Measurements from ENCODE around the gene PRICKLE4.
"Not testable (repeated sequence)": the region's sequence is repeated elsewhere in the genome, so short reads cannot be mapped to it uniquely, and the experiment has no call there.

The PRICKLE4 gene

DNA sequence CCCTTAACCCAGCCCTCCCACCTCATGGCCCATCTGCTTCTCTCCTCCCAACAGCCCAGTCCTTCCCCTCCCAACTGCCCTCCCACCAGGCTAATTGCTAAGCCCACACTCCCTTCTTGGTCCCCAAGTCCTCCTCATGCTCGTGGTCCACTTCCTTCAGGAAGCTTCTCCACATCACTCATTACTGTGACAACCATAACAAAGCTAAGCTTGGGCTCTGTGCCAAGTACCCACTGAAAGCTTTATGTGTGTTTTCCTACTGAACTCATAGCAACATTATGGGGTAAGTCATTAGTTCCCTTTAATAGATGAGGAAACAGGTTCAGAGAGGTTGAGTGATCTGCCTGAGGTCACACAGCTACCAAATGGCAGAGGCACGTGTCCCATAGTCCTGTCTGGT is 17.1 kb upstream of the PRICKLE4 start:
- ATAC-seq (ENCODE audit: insufficient read depth, low read depth) (no peak), DNase-seq (no peak)
- Histone ChIP-seq H3K4me2 (ENCODE audit: insufficient read depth, low read length) (no peak overlapping the region), H3K79me2 (ENCODE audit: insufficient read depth, low read length) (no peaks in the 10 kb centered on the region), H2AFZ (ENCODE audit: low read depth, low read length) (no peak overlapping the region), H3K4me1 (ENCODE audit: insufficient read depth, low read length) (no peaks in the 10 kb centered on the region), H3K36me3 (ENCODE audit: insufficient read depth, low read length) (no peaks in the 10 kb centered on the region), H3K27ac (ENCODE audit: low read length) (no peak overlapping the region), H3K4me3 (ENCODE audit: low read depth in 1 of 2, low read length in 2 of 2) (no peak overlapping the region), H3K9ac (ENCODE audit: low read depth, low read length) (no peak overlapping the region), H3K27me3 (ENCODE audit: insufficient read depth, low read length, poor library complexity) (no peaks in the 10 kb centered on the region), H4K20me1 (ENCODE audit: insufficient read depth, low read length) (no peaks in the 10 kb centered on the region), H3K9me3 (ENCODE audit: insufficient read depth, low read length, severe bottlenecking) (no peaks in the 10 kb centered on the region)
- TF ChIP-seq, protein P1, sequence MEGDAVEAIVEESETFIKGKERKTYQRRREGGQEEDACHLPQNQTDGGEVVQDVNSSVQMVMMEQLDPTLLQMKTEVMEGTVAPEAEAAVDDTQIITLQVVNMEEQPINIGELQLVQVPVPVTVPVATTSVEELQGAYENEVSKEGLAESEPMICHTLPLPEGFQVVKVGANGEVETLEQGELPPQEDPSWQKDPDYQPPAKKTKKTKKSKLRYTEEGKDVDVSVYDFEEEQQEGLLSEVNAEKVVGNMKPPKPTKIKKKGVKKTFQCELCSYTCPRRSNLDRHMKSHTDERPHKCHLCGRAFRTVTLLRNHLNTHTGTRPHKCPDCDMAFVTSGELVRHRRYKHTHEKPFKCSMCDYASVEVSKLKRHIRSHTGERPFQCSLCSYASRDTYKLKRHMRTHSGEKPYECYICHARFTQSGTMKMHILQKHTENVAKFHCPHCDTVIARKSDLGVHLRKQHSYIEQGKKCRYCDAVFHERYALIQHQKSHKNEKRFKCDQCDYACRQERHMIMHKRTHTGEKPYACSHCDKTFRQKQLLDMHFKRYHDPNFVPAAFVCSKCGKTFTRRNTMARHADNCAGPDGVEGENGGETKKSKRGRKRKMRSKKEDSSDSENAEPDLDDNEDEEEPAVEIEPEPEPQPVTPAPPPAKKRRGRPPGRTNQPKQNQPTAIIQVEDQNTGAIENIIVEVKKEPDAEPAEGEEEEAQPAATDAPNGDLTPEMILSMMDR (IDR thresholded peaks at IDR 0.05; ENCODE audit: borderline replicate concordance, extremely low read depth, low read length, poor library complexity, severe bottlenecking), result no peak
- TF ChIP-seq EZH2 (IDR thresholded peaks at IDR 0.05; ENCODE audit: borderline replicate concordance, low read depth, low read length, severe bottlenecking), result no peak

DNA sequence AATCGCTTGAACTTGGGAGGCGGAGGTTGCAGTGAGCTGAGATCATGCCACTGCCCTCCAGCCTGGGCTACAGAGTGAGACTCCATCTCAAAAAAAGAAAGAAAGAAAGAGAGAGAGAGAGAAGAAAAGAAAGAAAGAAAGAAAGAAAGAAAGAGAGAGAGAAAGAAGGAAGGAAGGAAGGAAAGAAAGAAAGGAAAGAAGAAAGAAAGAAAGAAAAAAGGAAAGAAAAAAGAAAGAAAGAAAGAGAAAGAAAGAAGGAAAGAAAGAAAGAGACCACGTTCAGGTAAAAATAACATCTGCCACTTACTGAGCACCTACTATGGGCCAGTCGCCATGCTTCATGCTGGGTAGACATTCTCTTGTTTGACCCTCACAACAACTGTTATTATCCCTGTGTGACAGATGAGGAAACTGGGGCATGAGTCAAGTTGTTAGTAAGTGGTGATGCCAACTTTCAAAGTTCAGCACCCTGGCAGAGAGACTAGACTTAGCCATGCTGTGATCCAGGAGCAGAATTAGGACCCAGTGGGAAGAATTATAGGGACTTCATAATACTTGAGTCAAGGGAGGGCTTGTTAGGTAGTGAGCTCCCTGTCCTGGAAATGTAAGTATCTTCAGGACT is 14.4 kb upstream of the PRICKLE4 start:
- not testable (repeated sequence) for H3K79me2 ChIP-seq (ENCODE audit: insufficient read depth, low read length); H3K9ac ChIP-seq (ENCODE audit: low read depth, low read length); DNase-seq

DNA sequence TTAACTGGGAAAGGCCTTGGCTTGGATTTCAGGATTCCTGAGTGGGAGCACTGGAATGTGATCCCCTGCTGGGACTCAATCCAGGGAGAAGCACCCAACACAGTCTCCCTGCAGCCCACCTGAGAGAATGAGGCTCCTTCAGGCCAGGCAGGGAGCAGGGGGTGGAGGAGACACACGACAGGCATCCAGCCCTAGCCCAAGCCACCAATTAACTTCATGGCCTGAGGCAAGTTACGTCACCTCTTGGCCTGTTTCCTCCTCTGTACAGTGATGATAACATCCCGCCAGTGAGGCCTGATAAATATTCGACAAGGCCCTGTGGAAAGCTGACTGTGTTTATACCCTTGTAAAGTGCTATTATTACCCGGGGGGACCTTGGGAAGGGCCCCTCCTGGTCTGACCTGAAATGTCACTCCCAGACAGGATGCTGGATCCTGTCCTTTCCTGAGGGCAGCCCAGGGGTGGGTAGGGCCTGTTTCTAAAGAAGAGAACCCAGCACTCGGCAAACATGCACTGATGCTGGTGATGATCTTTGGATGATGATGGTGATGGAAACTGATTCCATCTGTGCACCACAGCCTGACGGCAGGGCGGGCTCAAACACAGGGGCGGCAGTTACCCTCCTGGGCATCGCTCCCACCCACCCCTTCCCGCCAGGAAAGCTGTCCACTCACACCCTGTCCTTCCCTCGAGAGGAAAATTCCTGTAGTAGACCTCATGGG is 13.3 kb upstream of the PRICKLE4 start:
- DNase-seq (no peak), ATAC-seq (ENCODE audit: insufficient read depth, low read depth) (no peak)
- H3K9ac ChIP-seq (ENCODE audit: low read depth, low read length), result no peak overlapping the region
- H3K36me3 ChIP-seq (ENCODE audit: insufficient read depth, low read length), result peaks cover 19% of the 10 kb centered on the region
- H2AFZ ChIP-seq (ENCODE audit: low read depth, low read length), result no peak overlapping the region
- no peak overlapping the region for H3K4me3 ChIP-seq (ENCODE audit: low read depth in 1 of 2, low read length in 2 of 2)
- no peak overlapping the region for H3K27ac ChIP-seq (ENCODE audit: low read length)
- no peaks in the 10 kb centered on the region for H3K9me3 ChIP-seq (ENCODE audit: insufficient read depth, low read length, severe bottlenecking)
- TF ChIP-seq, protein P1 (IDR thresholded peaks at IDR 0.05; ENCODE audit: borderline replicate concordance, extremely low read depth, low read length, poor library complexity, severe bottlenecking), result no peak
- TF ChIP-seq EZH2 (IDR thresholded peaks at IDR 0.05; ENCODE audit: borderline replicate concordance, low read depth, low read length, severe bottlenecking), result no peak
- H3K4me2 ChIP-seq (ENCODE audit: insufficient read depth, low read length), result no peak overlapping the region
- H3K27me3 ChIP-seq (ENCODE audit: insufficient read depth, low read length, poor library complexity), result no peaks in the 10 kb centered on the region
- no peaks in the 10 kb centered on the region for H3K4me1 ChIP-seq (ENCODE audit: insufficient read depth, low read length)
- H3K79me2 ChIP-seq (ENCODE audit: insufficient read depth, low read length), result no peaks in the 10 kb centered on the region
- H4K20me1 ChIP-seq (ENCODE audit: insufficient read depth, low read length), result no peaks in the 10 kb centered on the region

More for the DNA sequence above, 14.4 kb upstream of the PRICKLE4 start:
- not testable (repeated sequence) for H3K36me3 ChIP-seq (ENCODE audit: insufficient read depth, low read length); H3K27ac ChIP-seq (ENCODE audit: low read length); H2AFZ ChIP-seq (ENCODE audit: low read depth, low read length); H3K4me3 ChIP-seq (ENCODE audit: low read depth in 1 of 2, low read length in 2 of 2); H3K4me1 ChIP-seq (ENCODE audit: insufficient read depth, low read length); H4K20me1 ChIP-seq (ENCODE audit: insufficient read depth, low read length); H3K4me2 ChIP-seq (ENCODE audit: insufficient read depth, low read length); ATAC-seq (ENCODE audit: insufficient read depth, low read depth); H3K9me3 ChIP-seq (ENCODE audit: insufficient read depth, low read length, severe bottlenecking); H3K27me3 ChIP-seq (ENCODE audit: insufficient read depth, low read length, poor library complexity)

DNA sequence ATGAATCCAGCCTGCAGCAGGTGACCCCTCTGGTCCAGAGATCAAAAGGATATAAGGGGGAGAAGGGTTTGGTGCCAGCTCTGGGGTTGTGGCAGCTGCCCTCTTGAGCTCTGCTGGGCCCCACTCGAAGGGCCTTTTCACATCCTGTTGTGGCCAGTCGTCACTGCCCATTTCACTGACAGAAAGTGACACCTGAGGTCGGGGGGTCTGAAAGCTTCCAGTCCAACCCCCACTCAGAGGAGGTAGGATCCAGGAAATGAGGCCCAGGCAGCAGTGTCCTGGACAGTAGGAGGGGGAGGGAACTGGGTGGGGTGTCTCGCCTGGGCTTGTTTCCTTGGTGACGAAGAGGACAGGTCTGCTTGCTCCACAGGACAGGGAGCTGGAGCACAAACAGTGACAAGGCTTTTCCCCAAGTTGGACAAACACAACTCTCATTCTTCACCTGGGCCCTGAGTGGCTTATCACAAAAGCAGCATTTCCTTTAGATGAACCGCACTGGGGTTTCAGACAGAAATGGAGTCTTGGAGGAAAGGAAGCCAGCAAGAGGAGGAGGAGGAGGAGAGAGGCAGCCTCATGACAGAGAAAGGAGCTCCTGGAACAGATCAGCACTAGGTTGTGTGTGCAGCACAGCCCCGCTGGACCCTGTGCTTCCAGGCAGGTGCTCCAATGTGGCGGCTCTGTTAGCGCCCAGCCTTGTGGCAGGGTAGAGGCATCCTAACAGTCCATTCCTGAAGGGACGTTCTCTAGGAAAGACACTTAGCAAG is 11.9 kb upstream of the PRICKLE4 start:
- H3K4me1 ChIP-seq (ENCODE audit: insufficient read depth, low read length), result no peaks in the 10 kb centered on the region
- no peaks in the 10 kb centered on the region for H3K27me3 ChIP-seq (ENCODE audit: insufficient read depth, low read length, poor library complexity)
- H3K79me2 ChIP-seq (ENCODE audit: insufficient read depth, low read length), result no peaks in the 10 kb centered on the region
- ATAC-seq (ENCODE audit: insufficient read depth, low read depth) (no peak; the same call in 2 of the 3 replicates), DNase-seq (no peak)
- TF ChIP-seq, protein P1 (IDR thresholded peaks at IDR 0.05; ENCODE audit: borderline replicate concordance, extremely low read depth, low read length, poor library complexity, severe bottlenecking), result no peak
- no peak for TF ChIP-seq EZH2 (IDR thresholded peaks at IDR 0.05; ENCODE audit: borderline replicate concordance, low read depth, low read length, severe bottlenecking)
- H3K9ac ChIP-seq (ENCODE audit: low read depth, low read length), result no peak overlapping the region
- H3K27ac ChIP-seq (ENCODE audit: low read length), result no peak overlapping the region
- no peak overlapping the region for H3K4me3 ChIP-seq (ENCODE audit: low read depth in 1 of 2, low read length in 2 of 2)
- peaks cover 25% of the 10 kb centered on the region for H3K36me3 ChIP-seq (ENCODE audit: insufficient read depth, low read length)
- H2AFZ ChIP-seq (ENCODE audit: low read depth, low read length), result no peak overlapping the region
- no peaks in the 10 kb centered on the region for H3K9me3 ChIP-seq (ENCODE audit: insufficient read depth, low read length, severe bottlenecking)
- H4K20me1 ChIP-seq (ENCODE audit: insufficient read depth, low read length), result no peaks in the 10 kb centered on the region
- H3K4me2 ChIP-seq (ENCODE audit: insufficient read depth, low read length), result no peak overlapping the region

All from DND-41 (cell line).